ENCODE results near the gene AFAP1L2. TPM values are rescaled to one million over a fixed set of nuclear protein-coding genes. Genes with fewer than 3 reads are reported as not detected.

AFAP1L2 gene
- total and polyA plus RNA-seq, 9 of the 15 experiments (the other 6 are each of a cell fraction or from before 2014, with no cell fraction given) = 0.07 TPM; not detected in 8

DNA sequence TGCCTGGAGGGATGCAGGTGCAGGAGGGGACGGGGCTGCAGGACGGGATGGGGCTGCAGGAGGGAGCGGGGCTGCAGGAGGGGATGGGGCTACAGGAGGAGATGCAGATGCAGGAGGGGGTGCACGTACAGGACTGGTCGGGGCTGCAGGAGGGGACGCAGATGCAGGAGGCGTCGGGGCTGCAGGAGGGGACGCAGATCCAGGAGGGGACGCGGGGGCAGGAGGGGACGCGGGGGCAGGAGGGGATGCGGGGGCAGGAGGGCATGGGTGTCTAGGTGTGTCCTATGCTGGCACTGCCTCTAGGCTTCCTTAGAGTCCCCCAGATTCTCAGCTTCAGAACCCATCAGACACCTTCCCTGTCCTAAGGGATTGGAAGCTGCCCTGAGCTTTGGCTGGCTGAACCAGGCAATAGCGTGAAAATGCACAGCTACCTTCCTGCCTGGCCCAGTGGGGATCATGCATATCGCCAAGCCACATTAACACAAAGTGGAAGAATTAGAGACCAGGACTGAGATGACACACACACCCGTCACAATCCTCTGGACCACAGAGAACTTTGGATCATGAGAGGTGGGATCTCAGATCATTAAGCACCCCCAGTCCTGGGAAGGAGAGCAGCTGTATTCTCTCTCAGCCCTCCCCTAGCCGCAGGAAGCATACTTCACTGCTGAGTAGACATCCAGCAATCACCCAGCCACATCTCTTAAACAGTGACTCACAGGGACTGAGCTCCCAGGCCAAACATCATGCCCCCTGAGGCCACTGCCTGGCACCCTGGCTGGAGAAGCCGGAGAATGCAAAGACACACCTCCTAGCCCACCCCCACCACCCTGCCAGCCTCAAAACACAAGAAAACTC is 98.0 kb downstream of the AFAP1L2 start (continued):
- TF ChIP-seq, protein P1, sequence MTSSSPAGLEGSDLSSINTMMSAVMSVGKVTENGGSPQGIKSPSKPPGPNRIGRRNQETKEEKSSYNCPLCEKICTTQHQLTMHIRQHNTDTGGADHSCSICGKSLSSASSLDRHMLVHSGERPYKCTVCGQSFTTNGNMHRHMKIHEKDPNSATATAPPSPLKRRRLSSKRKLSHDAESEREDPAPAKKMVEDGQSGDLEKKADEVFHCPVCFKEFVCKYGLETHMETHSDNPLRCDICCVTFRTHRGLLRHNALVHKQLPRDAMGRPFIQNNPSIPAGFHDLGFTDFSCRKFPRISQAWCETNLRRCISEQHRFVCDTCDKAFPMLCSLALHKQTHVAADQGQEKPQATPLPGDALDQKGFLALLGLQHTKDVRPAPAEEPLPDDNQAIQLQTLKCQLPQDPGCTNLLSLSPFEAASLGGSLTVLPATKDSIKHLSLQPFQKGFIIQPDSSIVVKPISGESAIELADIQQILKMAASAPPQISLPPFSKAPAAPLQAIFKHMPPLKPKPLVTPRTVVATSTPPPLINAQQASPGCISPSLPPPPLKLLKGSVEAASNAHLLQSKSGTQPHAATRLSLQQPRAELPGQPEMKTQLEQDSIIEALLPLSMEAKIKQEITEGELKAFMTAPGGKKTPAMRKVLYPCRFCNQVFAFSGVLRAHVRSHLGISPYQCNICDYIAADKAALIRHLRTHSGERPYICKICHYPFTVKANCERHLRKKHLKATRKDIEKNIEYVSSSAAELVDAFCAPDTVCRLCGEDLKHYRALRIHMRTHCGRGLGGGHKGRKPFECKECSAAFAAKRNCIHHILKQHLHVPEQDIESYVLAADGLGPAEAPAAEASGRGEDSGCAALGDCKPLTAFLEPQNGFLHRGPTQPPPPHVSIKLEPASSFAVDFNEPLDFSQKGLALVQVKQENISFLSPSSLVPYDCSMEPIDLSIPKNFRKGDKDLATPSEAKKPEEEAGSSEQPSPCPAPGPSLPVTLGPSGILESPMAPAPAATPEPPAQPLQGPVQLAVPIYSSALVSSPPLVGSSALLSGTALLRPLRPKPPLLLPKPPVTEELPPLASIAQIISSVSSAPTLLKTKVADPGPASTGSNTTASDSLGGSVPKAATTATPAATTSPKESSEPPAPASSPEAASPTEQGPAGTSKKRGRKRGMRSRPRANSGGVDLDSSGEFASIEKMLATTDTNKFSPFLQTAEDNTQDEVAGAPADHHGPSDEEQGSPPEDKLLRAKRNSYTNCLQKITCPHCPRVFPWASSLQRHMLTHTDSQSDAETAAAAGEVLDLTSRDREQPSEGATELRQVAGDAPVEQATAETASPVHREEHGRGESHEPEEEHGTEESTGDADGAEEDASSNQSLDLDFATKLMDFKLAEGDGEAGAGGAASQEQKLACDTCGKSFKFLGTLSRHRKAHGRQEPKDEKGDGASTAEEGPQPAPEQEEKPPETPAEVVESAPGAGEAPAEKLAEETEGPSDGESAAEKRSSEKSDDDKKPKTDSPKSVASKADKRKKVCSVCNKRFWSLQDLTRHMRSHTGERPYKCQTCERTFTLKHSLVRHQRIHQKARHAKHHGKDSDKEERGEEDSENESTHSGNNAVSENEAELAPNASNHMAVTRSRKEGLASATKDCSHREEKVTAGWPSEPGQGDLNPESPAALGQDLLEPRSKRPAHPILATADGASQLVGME (CRISPR knock-in tag; IDR thresholded peaks at IDR 0.05) = no peak
- TF ChIP-seq ZNF347 (CRISPR knock-in tag; IDR thresholded peaks at IDR 0.05; ENCODE audit: low read depth) (no peak), MED1 (CRISPR knock-in tag; IDR thresholded peaks at IDR 0.05; ENCODE audit: borderline replicate concordance) (no peak), ZNF408 (CRISPR knock-in tag; IDR thresholded peaks at IDR 0.05; ENCODE audit: low read depth) (no peak), CBX5 (IDR thresholded peaks at IDR 0.05; ENCODE audit: borderline replicate concordance, low read depth) (no peak), CBFA2T2 (conservative IDR thresholded peaks at IDR 0.05) (no peak), ILF3 (IDR thresholded peaks at IDR 0.05; ENCODE audit: borderline replicate concordance) (no peak), RBBP5 (IDR thresholded peaks at IDR 0.05; ENCODE audit: borderline replicate concordance, insufficient read depth, low read length, poor library complexity, severe bottlenecking) (no peak)
- TF ChIP-seq, protein P2, sequence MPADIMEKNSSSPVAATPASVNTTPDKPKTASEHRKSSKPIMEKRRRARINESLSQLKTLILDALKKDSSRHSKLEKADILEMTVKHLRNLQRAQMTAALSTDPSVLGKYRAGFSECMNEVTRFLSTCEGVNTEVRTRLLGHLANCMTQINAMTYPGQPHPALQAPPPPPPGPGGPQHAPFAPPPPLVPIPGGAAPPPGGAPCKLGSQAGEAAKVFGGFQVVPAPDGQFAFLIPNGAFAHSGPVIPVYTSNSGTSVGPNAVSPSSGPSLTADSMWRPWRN (IDR thresholded peaks at IDR 0.05; ENCODE audit: low read depth) = no peak
- TF ChIP-seq, protein P3, sequence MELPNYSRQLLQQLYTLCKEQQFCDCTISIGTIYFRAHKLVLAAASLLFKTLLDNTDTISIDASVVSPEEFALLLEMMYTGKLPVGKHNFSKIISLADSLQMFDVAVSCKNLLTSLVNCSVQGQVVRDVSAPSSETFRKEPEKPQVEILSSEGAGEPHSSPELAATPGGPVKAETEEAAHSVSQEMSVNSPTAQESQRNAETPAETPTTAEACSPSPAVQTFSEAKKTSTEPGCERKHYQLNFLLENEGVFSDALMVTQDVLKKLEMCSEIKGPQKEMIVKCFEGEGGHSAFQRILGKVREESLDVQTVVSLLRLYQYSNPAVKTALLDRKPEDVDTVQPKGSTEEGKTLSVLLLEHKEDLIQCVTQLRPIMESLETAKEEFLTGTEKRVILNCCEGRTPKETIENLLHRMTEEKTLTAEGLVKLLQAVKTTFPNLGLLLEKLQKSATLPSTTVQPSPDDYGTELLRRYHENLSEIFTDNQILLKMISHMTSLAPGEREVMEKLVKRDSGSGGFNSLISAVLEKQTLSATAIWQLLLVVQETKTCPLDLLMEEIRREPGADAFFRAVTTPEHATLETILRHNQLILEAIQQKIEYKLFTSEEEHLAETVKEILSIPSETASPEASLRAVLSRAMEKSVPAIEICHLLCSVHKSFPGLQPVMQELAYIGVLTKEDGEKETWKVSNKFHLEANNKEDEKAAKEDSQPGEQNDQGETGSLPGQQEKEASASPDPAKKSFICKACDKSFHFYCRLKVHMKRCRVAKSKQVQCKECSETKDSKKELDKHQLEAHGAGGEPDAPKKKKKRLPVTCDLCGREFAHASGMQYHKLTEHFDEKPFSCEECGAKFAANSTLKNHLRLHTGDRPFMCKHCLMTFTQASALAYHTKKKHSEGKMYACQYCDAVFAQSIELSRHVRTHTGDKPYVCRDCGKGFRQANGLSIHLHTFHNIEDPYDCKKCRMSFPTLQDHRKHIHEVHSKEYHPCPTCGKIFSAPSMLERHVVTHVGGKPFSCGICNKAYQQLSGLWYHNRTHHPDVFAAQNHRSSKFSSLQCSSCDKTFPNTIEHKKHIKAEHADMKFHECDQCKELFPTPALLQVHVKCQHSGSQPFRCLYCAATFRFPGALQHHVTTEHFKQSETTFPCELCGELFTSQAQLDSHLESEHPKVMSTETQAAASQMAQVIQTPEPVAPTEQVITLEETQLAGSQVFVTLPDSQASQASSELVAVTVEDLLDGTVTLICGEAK (IDR thresholded peaks at IDR 0.05) = no peak
- TF ChIP-seq, protein P3 (CRISPR knock-in tag; IDR thresholded peaks at IDR 0.05) = no peak

Data from K562 (cell line).